A549 (cell line): Measurements from ENCODE around the gene NNAT. TPM values are rescaled to one million over a fixed set of nuclear protein-coding genes. Genes with fewer than 3 reads are reported as not detected.

ENCODE experiments used
- ATAC-seq, 2 experiments: fragments of 200-7000 bp in 1 of 2; fragments of >200 bp in 1 of 2; cut with Nextera tagmentation in 1 of 2; cut with Tn5 transposase in 1 of 2; 3 replicates each; pipeline versions ENCODE4 v1.8.0 to v1.9.1; 2018 to 2020; ENCODE audit warnings: mild to moderate bottlenecking in 1 of 2, moderate library complexity in 1 of 2
- CTCF ChIA-PET: fragments of 300-600 bp; sonication (Branson Sonifier 250); formaldehyde crosslinking; extraction: SDS; loops from one replicate; lab custom pipeline; 2021; ENCODE audit warnings: antibody characterized with exemption, inconsistent platforms; lab: Yijun Ruan, JAX
- POLR2A ChIA-PET: fragments of 350-600 bp; formaldehyde crosslinking; extraction: SDS; loops from one replicate; lab custom pipeline; 2021; ENCODE audit warnings: antibody characterized with exemption, inconsistent platforms; lab: Yijun Ruan, JAX
- DNase-seq, 2 experiments: peaks; one replicate each; pipeline versions ENCODE4 v3.0.0 to v3.0.0-alpha.2; 2011 to 2016; ENCODE audit warnings: low read depth in 1 of 2, low spot score in 1 of 2
- FAIRE-seq: peaks from 2 replicates; lab custom pipeline; 2011; peaks lifted over from hg19 to GRCh38; lab: Jason Lieb, UNC
- H3K27ac ChIP-seq, 2 experiments: fragments of >200 bp; sonication (Bioruptor Twin); formaldehyde crosslinking; 3 replicates each; pipeline ENCODE4 v1.5.1; 2016 to 2017
- H3K4me1 ChIP-seq: fragments of >200 bp; sonication (Bioruptor Twin); formaldehyde crosslinking; 3 replicates; pipeline ENCODE4 v1.6.1; 2016
- H3K4me2 ChIP-seq: fragments of >200 bp; sonication (Bioruptor Twin); formaldehyde crosslinking; 3 replicates; pipeline ENCODE4 v1.6.1; 2016
- H3K4me3 ChIP-seq: fragments of >200 bp; sonication (Bioruptor Twin); formaldehyde crosslinking; 3 replicates; pipeline ENCODE4 v1.5.1; 2016
- H3K9me3 ChIP-seq: fragments of >200 bp; sonication (Bioruptor Twin); formaldehyde crosslinking; 3 replicates; pipeline ENCODE4 v1.6.1; 2016
- BCL3 ChIP-seq: fragments of >200 bp; sonication (Bioruptor Twin); formaldehyde crosslinking; IDR thresholded peaks from 3 replicates; pipeline ENCODE4 v1.6.1; 2016
- BHLHE40 ChIP-seq: IDR thresholded peaks from 2 replicates; pipeline ENCODE4 v1.6.1; 2012; ENCODE audit warnings: low read depth, low read length, inconsistent platforms
- CBX2 ChIP-seq: fragments of 200-600 bp; sonication (generic); IDR thresholded peaks from 2 replicates; pipeline ENCODE4 v1.6.1; 2016; ENCODE audit warnings: low read depth, mild to moderate bottlenecking, borderline replicate concordance
- FOSB ChIP-seq: fragments of 250-450 bp; sonication (Bioruptor Pico); IDR thresholded peaks from 2 replicates; pipeline ENCODE4 v1.5.0; 2020; ENCODE audit warnings: mild to moderate bottlenecking, moderate library complexity
- HEYL ChIP-seq: fragments of 250-450 bp; sonication (Bioruptor Pico); IDR thresholded peaks from 2 replicates; pipeline ENCODE4 v1.8.0; 2021; ENCODE audit warnings: mild to moderate bottlenecking, moderate library complexity
- PHF8 ChIP-seq: fragments of 200-600 bp; sonication (generic); IDR thresholded peaks from 2 replicates; pipeline ENCODE4 v1.6.1; 2016; ENCODE audit warnings: low read depth, mild to moderate bottlenecking, antibody characterized with exemption, moderate library complexity, borderline replicate concordance
- RCOR1 ChIP-seq: fragments of 150-350 bp; IDR thresholded peaks from 2 replicates; pipeline ENCODE4 v1.6.1; 2014; ENCODE audit warnings: antibody characterized with exemption, low read length, low read depth
- REST ChIP-seq: fragments of 200-600 bp; sonication (generic); IDR thresholded peaks from 2 replicates; pipeline ENCODE4 v1.6.1; 2016; ENCODE audit warnings: antibody characterized with exemption, mild to moderate bottlenecking, moderate library complexity
- RFX5 ChIP-seq: fragments of 450-650 bp; IDR thresholded peaks from 2 replicates; pipeline ENCODE4 v1.7.1; 2014; ENCODE audit warnings: antibody characterized with exemption, mild to moderate bottlenecking, moderate library complexity
- USF2 ChIP-seq: fragments of 450-650 bp; IDR thresholded peaks from 2 replicates; pipeline ENCODE4 v1.6.1; 2014; ENCODE audit warnings: antibody characterized with exemption
- WGBS: methylation state at CpG from one replicate; pipeline ENCODE4 v1.1.6; 2017; ENCODE audit errors: missing lambda C conversion rate; 5-methylcytosine and 5-hydroxymethylcytosine counted together
- polyA plus RNA-seq, 4 experiments: library from polyadenylated mRNA; depleted of rRNA in 3 of 4; stranded (reverse); fragments of >200 nt; fragmentation: RNase III in 1 of 4; extraction: RNeasy Plus Mini Kit Qiagen cat#74134 plus additional on column Dnase treatment in 1 of 4; gene quantifications; 2 replicates in 3 of 4; 3 replicates in 1 of 4; pipeline ENCODE4 v1.2.3, GENCODE V29; 2011 to 2017

Gene NNAT
- polyA plus RNA-seq, 2 of the 4 experiments (the other 2 are of a cell fraction): not detected

GRCh38 chr20:37526238-37526838, 5.3 kb downstream of the NNAT start (continued):
- TF ChIP-seq REST (no peak), USF2 (no peak), PHF8 (no peak)

GRCh38 chr20:37526839-37527637, 6.0 kb downstream of the NNAT start:
- Histone ChIP-seq H3K4me1 (peaks cover 33% of the 10 kb centered on the region), H3K4me2 (peak overlapping the region; percentile 84), H3K4me3 (peak overlapping the region; percentile 100), H3K9me3 (no peaks in the 10 kb centered on the region), H3K27ac (peak overlapping the region; percentile 96 to 99)
- FAIRE-seq (no peak), DNase-seq (peak; percentile 22 to 51), ATAC-seq (peak; percentile 44 to 54; a peak in 5 of 6 replicates)
- ChIA-PET CTCF (interaction anchor here (0.9 to 10.2 kb wide), 4 partner anchors 96 to 333 kb away, joined by 3 to 120 read pairs (median 3); no protein-coding TSS in a partner anchor), POLR2A (no interaction called here)
- TF ChIP-seq BHLHE40 (no peak), RFX5 (no peak), CBX2 (no peak), HEYL (no peak), RCOR1 (no peak), FOSB (CRISPR knock-in tag) (no peak), BCL3 (no peak), PHF8 (no peak), REST (no peak)
- WGBS: 2% methylated on average over 19 of the region's 28 CpGs
